CD14-positive monocyte (primary cell): ENCODE data around the gene KCNE3. TPM values are rescaled to one million over a fixed set of nuclear protein-coding genes. Genes with fewer than 3 reads are reported as not detected.
"Not testable (repeated sequence)": the region's sequence is repeated elsewhere in the genome, so short reads cannot be mapped to it uniquely, and the experiment has no call there.

Experiments used
- DNase-seq, 3 donors: peaks; one replicate each; pipeline ENCODE4 v3.0.0-alpha.2; 2011 to 2022
- H2AFZ ChIP-seq: 2 replicates; pipeline ENCODE4 v1.6.0; 2012; ENCODE audit warnings: mild to moderate bottlenecking, low read depth, low read length, inconsistent platforms; ENCODE audit not compliant: insufficient read depth, poor library complexity, severe bottlenecking
- H3K27ac ChIP-seq, 2 donors: 1 replicate in 1 of 2; 2 replicates in 1 of 2; pipeline ENCODE4 v1.5.1; 2012 to 2013; ENCODE audit warnings: low read length in 2 of 2, control low read depth in 1 of 2, inconsistent platforms in 1 of 2, low read depth in 1 of 2, mild to moderate bottlenecking in 1 of 2
- H3K27me3 ChIP-seq, 2 donors: one replicate each; pipeline versions ENCODE4 v1.6.0 to v1.6.1; 2011 to 2013; ENCODE audit warnings: low read length in 2 of 2; ENCODE audit not compliant: control insufficient read depth in 2 of 2, insufficient read depth in 2 of 2
- H3K36me3 ChIP-seq, 2 donors: replicated peaks in 1 of 2; 1 replicate in 1 of 2; 2 replicates in 1 of 2; pipeline versions ENCODE4 v1.5.1 to v1.6.1; 2012 to 2013; ENCODE audit warnings: low read length in 2 of 2, control low read depth in 1 of 2, inconsistent platforms in 1 of 2, mild to moderate bottlenecking in 1 of 2; ENCODE audit not compliant: insufficient read depth in 2 of 2, control insufficient read depth in 1 of 2
- H3K4me1 ChIP-seq, 2 donors: 1 replicate in 1 of 2; 2 replicates in 1 of 2; pipeline versions ENCODE4 v1.5.1 to v1.6.1; 2012 to 2013; ENCODE audit warnings: low read length in 2 of 2, control low read depth in 1 of 2, inconsistent platforms in 1 of 2, mild to moderate bottlenecking in 1 of 2, moderate library complexity in 1 of 2; ENCODE audit not compliant: insufficient read depth in 2 of 2, control insufficient read depth in 1 of 2
- H3K4me2 ChIP-seq: replicated peaks from 2 replicates; pipeline ENCODE3; 2012; ENCODE audit warnings: low read length, moderate library complexity, mild to moderate bottlenecking; ENCODE audit not compliant: poor library complexity, severe bottlenecking; ENCODE audit errors: extremely low read depth
- H3K4me3 ChIP-seq, 3 experiments: fragments of 200-600 bp in 1 of 3; sonication (generic) in 1 of 3; replicated peaks in 1 of 3; 1 replicate in 2 of 3; 2 replicates in 1 of 3; pipeline ENCODE4 v1.5.1; 2011 to 2013; ENCODE audit warnings: low read length in 3 of 3, mild to moderate bottlenecking in 3 of 3, control low read depth in 2 of 3, low read depth in 2 of 3, inconsistent platforms in 1 of 3, moderate library complexity in 1 of 3
- H3K79me2 ChIP-seq: 2 replicates; pipeline ENCODE4 v1.6.0; 2012; ENCODE audit warnings: mild to moderate bottlenecking, control low read depth, inconsistent platforms, low read length, moderate library complexity; ENCODE audit not compliant: insufficient read depth
- H3K9ac ChIP-seq: 2 replicates; pipeline ENCODE4 v1.6.0; 2017; ENCODE audit warnings: low read length, mild to moderate bottlenecking; ENCODE audit not compliant: insufficient read depth, poor library complexity, severe bottlenecking
- H3K9me3 ChIP-seq, 2 donors: replicated peaks in 1 of 2; 1 replicate in 1 of 2; 2 replicates in 1 of 2; pipeline versions ENCODE4 v1.5.1 to v1.6.1; 2012 to 2013; ENCODE audit warnings: low read length in 2 of 2, control low read depth in 1 of 2; ENCODE audit not compliant: control insufficient read depth in 1 of 2, insufficient read depth in 1 of 2
- H4K20me1 ChIP-seq: 2 replicates; pipeline ENCODE4 v1.6.0; 2012; ENCODE audit warnings: mild to moderate bottlenecking, low read length, control low read depth, moderate library complexity; ENCODE audit not compliant: insufficient read depth
- H3K27ac Mint-ChIP-seq, 7 donors: one replicate each; pipeline ENCODE4 v1.8.0; 2020; ENCODE audit warnings: mild to moderate bottlenecking in 7 of 7, mixed read lengths in 7 of 7, moderate library complexity in 6 of 7, inconsistent platforms in 2 of 7
- H3K27me3 Mint-ChIP-seq, 3 donors: one replicate each; pipeline ENCODE4 v1.8.0; 2021 to 2022; ENCODE audit warnings: low read depth in 3 of 3, mild to moderate bottlenecking in 3 of 3, mixed read lengths in 3 of 3, moderate library complexity in 3 of 3, inconsistent platforms in 1 of 3
- H3K36me3 Mint-ChIP-seq, 2 donors: one replicate each; pipeline ENCODE4 v1.8.0; 2020; ENCODE audit warnings: mixed read lengths in 2 of 2, inconsistent platforms in 1 of 2, mild to moderate bottlenecking in 1 of 2
- H3K4me1 Mint-ChIP-seq: one replicate; pipeline ENCODE4 v1.8.0; 2020; ENCODE audit warnings: mild to moderate bottlenecking, mixed read lengths
- H3K4me3 Mint-ChIP-seq, 2 donors: one replicate each; pipeline ENCODE4 v1.8.0; 2020; ENCODE audit warnings: mild to moderate bottlenecking in 2 of 2, mixed read lengths in 2 of 2, moderate library complexity in 1 of 2
- H3K9me3 Mint-ChIP-seq, 7 donors: one replicate each; pipeline ENCODE4 v1.8.0; 2020 to 2022; ENCODE audit warnings: mixed read lengths in 7 of 7, mild to moderate bottlenecking in 6 of 7, moderate library complexity in 6 of 7, inconsistent platforms in 2 of 7
- CTCF ChIP-seq: fragments of 200-600 bp; IDR thresholded peaks from one replicate; pipeline ENCODE4 v1.8.0; 2022; ENCODE audit warnings: antibody characterized with exemption, mild to moderate bottlenecking
- WGBS: methylation state at CpG from one replicate; pipeline ENCODE4 v1.1.5; 2013; ENCODE audit warnings: missing lambda C conversion rate; ENCODE audit not compliant: insufficient coverage; 5-methylcytosine and 5-hydroxymethylcytosine counted together
- intact Hi-C, 2 donors: fragments of 100-400 bp; cut with micrococcal nuclease; formaldehyde crosslinking; loops; one replicate each; pipeline versions ENCODE4 v1.15.0 to v1.15.1; 2023
- polyA plus RNA-seq, 3 donors: library from polyadenylated mRNA; depleted of rRNA in 1 of 3; unstranded in 2 of 3; stranded (reverse) in 1 of 3; fragments of 300-500 nt in 2 of 3; fragments of >200 nt in 1 of 3; fragmentation: Illumina TruSeq in 2 of 3; gene quantifications; 1 replicate in 2 of 3; 2 replicates in 1 of 3; pipeline ENCODE4 v1.2.3, GENCODE V29; 2012 to 2021

Gene KCNE3
- polyA plus RNA-seq, 3 donors, result 29.9 to 76.6 (median 41.0) TPM

DNA sequence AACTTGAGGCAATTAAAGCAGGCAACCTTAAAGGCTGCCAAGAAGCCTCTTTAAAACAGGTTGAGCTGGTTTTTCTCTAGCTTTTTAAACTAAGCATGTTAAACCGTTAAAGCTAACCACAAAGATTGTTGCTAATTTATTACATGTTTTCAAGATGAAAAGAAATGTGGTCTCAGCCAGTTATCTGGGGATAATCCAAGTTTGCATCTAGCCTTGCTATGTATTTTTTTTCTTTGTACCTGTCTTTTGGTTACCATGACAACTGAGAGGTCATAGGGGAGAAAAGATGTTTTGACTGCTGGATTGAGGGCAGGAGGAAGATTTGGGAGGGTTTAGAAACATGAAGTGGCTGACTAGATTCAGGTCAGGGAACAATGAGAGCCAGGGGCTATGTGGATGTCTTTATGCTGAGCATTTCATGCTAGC, 50.0 kb downstream of the KCNE3 start:
- Mint-ChIP-seq H3K27me3 (peaks cover 0 to 3% (median 0%) of the 10 kb centered on the region in 3 donors), H3K27ac (no peak overlapping the region), H3K4me1 (no peaks in the 10 kb centered on the region), H3K9me3 (no peaks in the 10 kb centered on the region), H3K36me3 (no peaks in the 10 kb centered on the region), H3K4me3 (no peak overlapping the region)
- Histone ChIP-seq H3K9me3 (no peaks in the 10 kb centered on the region), H3K9ac (no peak overlapping the region), H3K79me2 (no peaks in the 10 kb centered on the region), H4K20me1 (no peaks in the 10 kb centered on the region), H3K4me1 (no peaks in the 10 kb centered on the region), H2AFZ (no peak overlapping the region), H3K4me2 (no peak overlapping the region), H3K27ac (no peak overlapping the region), H3K4me3 (no peak overlapping the region), H3K27me3 (no peaks in the 10 kb centered on the region), H3K36me3 (no peaks in the 10 kb centered on the region)
- no CpG with 5 or more reads among the region's 1 CpG for WGBS
- intact Hi-C loops, result no loop called here
- no peak for TF ChIP-seq CTCF
- DNase-seq, result no peak

DNA sequence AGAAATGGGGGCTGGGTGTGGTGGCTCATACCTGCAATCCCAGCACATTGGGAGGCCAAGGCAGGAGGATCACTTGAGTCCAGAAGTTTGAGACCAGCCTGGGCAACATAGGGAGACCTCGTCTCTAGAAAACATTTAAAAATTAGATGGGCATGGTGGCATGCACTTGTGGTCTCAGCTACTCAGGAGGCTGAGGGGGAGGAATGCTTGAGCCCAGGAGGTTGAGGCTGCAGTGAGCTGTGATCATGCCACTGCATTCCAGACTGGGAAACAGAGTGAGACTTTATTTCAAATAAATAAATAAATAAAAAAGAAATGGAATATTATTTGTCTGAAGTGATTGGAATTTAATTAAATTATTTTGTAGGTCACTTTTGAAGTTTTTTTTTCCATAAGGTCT, 50.4 kb downstream of the KCNE3 start:
- 100% methylated on average over 1 of the region's 1 CpG for WGBS
- not testable (repeated sequence) for H3K4me3 Mint-ChIP-seq

More for the DNA sequence above, 50.4 kb downstream of the KCNE3 start:
- H3K4me2 ChIP-seq, H3K27ac Mint-ChIP-seq, H3K4me1 ChIP-seq, H3K79me2 ChIP-seq, H2AFZ ChIP-seq, H3K4me1 Mint-ChIP-seq, H3K9ac ChIP-seq, H3K27ac ChIP-seq, H3K27me3 Mint-ChIP-seq, intact Hi-C loops, H3K36me3 ChIP-seq, H4K20me1 ChIP-seq, H3K9me3 ChIP-seq, H3K27me3 ChIP-seq, H3K9me3 Mint-ChIP-seq, H3K36me3 Mint-ChIP-seq, DNase-seq, H3K4me3 ChIP-seq: not testable (repeated sequence)
